Suprapubic skin (tissue), 4 donors: ENCODE data around the gene PCK2. TPM values are rescaled to one million over a fixed set of nuclear protein-coding genes. Genes with fewer than 3 reads are reported as not detected.

ENCODE experiments used
- total RNA-seq, 4 donors: library from RNA; depleted of rRNA; stranded (reverse); fragments of >200 nt; gene quantifications; one replicate each; pipeline ENCODE4 v1.1.0, GENCODE V29; 2016

PCK2 gene
- total RNA-seq, 4 donors from 2014 or later, result 9.2 to 25.1 (median 14.4) TPM

Other genes with a start within 250 kb of the PCK2 start
- gene DHRS4, start 140.5 kb upstream of the PCK2 start, total RNA-seq, result 10 to 100 TPM; 24.0 to 35.8 (median 30.5) TPM
- 10 to 100 TPM; 17.5 to 27.9 (median 21.0) TPM for gene DHRS4L2, start 105.4 kb upstream of the PCK2 start, total RNA-seq
- 10 to 100 TPM in 1 of 4 donors, 1 to 10 TPM in 3; 5.9 to 11.2 (median 7.7) TPM for gene CARMIL3, start 42.3 kb upstream of the PCK2 start, total RNA-seq
- gene CPNE6, start 22.7 kb upstream of the PCK2 start, total RNA-seq, result not detected
- 10 to 100 TPM; 64.2 to 71.7 (median 68.3) TPM for gene DCAF11, start 20.5 kb downstream of the PCK2 start, total RNA-seq
- 1 to 10 TPM; 2.2 to 2.9 (median 2.3) TPM for gene NRL, start 20.6 kb downstream of the PCK2 start, total RNA-seq
- 1 to 10 TPM in 3 of 4 donors, not detected in 1; 1.7 to 3.4 (median 2.3) TPM for gene FITM1, start 36.3 kb downstream of the PCK2 start, total RNA-seq
- 100 to 1,000 TPM in 2 of 4 donors, 10 to 100 TPM in 2; 72.3 to 113 (median 91.1) TPM for gene PSME1, start 41.9 kb downstream of the PCK2 start, total RNA-seq
- gene EMC9, start 47.3 kb downstream of the PCK2 start, total RNA-seq, result 10 to 100 TPM; 10.9 to 22.0 (median 14.1) TPM
- gene PSME2, start 52.3 kb downstream of the PCK2 start, total RNA-seq, result 10 to 100 TPM; 39.3 to 75.2 (median 47.0) TPM
- gene RNF31, start 53.2 kb downstream of the PCK2 start, total RNA-seq, result 10 to 100 TPM; 62.3 to 97.2 (median 70.6) TPM
- gene IRF9, start 67.0 kb downstream of the PCK2 start, total RNA-seq, result 10 to 100 TPM; 31.1 to 45.2 (median 37.5) TPM
- 10 to 100 TPM in 2 of 4 donors, 1 to 10 TPM in 2; 2.5 to 17.2 (median 10.2) TPM for gene REC8, start 77.8 kb downstream of the PCK2 start, total RNA-seq
- gene IPO4, start 94.5 kb downstream of the PCK2 start, total RNA-seq, result 10 to 100 TPM; 43.0 to 90.5 (median 58.0) TPM
- 10 to 100 TPM; 38.1 to 58.3 (median 53.4) TPM for gene TM9SF1, start 101.1 kb downstream of the PCK2 start, total RNA-seq
- not detected for gene TSSK4, start 111.4 kb downstream of the PCK2 start, total RNA-seq
- gene CHMP4A, start 119.2 kb downstream of the PCK2 start, total RNA-seq, result 10 to 100 TPM; 47.2 to 86.3 (median 63.6) TPM
- gene MDP1, start 121.8 kb downstream of the PCK2 start, total RNA-seq, result 10 to 100 TPM; 10.9 to 18.2 (median 11.5) TPM
- gene NEDD8, start 138.1 kb downstream of the PCK2 start, total RNA-seq, result 100 to 1,000 TPM in 3 of 4 donors, 10 to 100 TPM in 1; 54.7 to 137 (median 104) TPM
- 10 to 100 TPM; 25.4 to 49.7 (median 47.8) TPM for gene GMPR2, start 138.6 kb downstream of the PCK2 start, total RNA-seq
- gene TINF2, start 148.3 kb downstream of the PCK2 start, total RNA-seq, result 10 to 100 TPM; 43.0 to 61.0 (median 54.3) TPM
- 100 to 1,000 TPM; 127 to 144 (median 130) TPM for gene TGM1, start 168.9 kb downstream of the PCK2 start, total RNA-seq
- 10 to 100 TPM; 50.4 to 65.9 (median 53.1) TPM for gene RABGGTA, start 177.3 kb downstream of the PCK2 start, total RNA-seq
- 100 to 1,000 TPM in 1 of 4 donors, 10 to 100 TPM in 3; 49.0 to 101 (median 82.1) TPM for gene DHRS1, start 205.5 kb downstream of the PCK2 start, total RNA-seq
- 10 to 100 TPM; 19.8 to 31.2 (median 21.2) TPM for gene NOP9, start 205.5 kb downstream of the PCK2 start, total RNA-seq
- 10 to 100 TPM; 23.4 to 32.7 (median 31.7) TPM for gene CIDEB, start 213.7 kb downstream of the PCK2 start, total RNA-seq
- 100 to 1,000 TPM; 131 to 184 (median 156) TPM for gene LTB4R2, start 215.8 kb downstream of the PCK2 start, total RNA-seq
- gene LTB4R, start 217.2 kb downstream of the PCK2 start, total RNA-seq, result 100 to 1,000 TPM in 2 of 4 donors, 10 to 100 TPM in 2; 83.1 to 137 (median 117) TPM
- 10 to 100 TPM in 2 of 4 donors, 1 to 10 TPM in 2; 3.9 to 33.2 (median 13.9) TPM for gene ADCY4, start 240.8 kb downstream of the PCK2 start, total RNA-seq
- 10 to 100 TPM in 2 of 4 donors, 1 to 10 TPM in 2; 6.8 to 13.7 (median 11.1) TPM for gene RIPK3, start 245.7 kb downstream of the PCK2 start, total RNA-seq